HG03457 (cell line): ENCODE measurements around the gene TUBGCP3.

Experiments
- ATAC-seq: cut with Tn5 transposase; IDR thresholded peaks from one replicate; pipeline ENCODE4 v1.9.1; 2021; ENCODE audit warnings: moderate number of reproducible peaks; ENCODE audit not compliant: unreplicated experiment

TUBGCP3 gene

DNA sequence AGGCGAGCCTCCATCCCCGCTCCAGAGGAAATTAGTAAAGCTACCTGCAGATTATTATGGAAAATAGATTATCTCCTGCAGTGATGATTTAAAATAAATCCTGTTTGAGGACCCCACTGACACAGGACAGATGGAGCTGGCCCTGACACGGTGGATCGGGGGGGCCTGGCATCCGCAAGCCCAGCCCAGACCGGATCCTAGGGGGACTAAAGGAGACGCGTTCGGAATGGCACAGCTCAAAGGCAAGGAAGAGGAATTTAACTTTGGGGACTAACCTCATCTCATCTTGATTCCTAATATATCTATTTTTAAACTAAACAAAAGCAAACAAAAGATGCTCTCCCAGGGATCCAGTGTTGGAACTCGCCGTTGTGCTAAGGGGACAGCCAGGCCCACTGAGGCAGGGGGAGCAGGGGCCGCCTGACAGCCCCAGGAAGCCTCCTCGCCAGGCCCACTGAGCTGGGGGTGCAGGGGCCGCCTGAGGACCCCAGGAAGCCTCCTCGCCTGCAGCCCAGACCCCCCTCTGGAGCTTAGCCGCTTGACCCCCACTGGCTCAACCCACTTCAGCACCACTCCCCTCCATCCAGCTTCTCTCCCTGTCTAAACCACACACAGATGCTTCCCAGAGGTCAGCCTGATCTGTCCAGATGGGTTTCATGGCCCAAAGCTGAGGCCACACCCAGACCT, 133.2 kb downstream of the TUBGCP3 start:
- ATAC-seq: no peak

DNA sequence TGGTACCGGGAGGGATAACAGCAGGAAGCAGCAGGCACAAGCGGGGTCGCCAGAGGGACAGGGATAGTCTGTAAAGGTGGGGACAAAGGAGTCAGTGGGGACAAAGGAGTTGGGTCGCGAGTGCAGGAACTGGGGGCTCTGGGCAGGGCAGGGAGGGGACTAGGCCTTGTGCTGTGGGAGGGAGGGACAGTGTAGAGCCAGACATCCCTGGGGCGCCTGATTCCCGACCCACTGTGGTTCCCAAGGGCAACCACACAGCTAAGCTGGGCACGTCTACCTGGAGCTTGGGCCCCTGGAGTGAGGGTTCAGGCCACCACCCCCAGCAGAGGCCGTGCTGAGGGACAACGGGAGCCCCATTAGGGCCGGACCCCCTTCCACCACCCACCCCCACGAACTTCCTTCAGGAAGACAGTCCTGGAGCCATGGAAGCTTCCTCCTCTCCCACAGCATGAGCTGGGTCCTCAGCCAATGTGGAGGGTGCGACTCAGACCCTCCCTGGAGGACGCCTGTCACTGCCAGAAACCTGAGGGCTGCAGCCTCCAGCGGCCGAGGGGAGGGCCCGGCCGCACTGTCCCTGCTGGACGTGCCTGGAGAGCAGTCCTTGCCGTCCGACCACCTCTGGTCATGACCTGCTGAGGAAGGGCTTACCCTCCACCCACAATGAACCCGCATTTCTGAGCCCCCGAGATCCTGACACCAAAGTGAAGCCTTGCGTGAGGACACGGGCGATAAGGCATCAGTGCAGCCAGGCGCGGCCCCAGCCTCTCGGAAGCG, 133.9 kb downstream of the TUBGCP3 start:
- no peak for ATAC-seq

DNA sequence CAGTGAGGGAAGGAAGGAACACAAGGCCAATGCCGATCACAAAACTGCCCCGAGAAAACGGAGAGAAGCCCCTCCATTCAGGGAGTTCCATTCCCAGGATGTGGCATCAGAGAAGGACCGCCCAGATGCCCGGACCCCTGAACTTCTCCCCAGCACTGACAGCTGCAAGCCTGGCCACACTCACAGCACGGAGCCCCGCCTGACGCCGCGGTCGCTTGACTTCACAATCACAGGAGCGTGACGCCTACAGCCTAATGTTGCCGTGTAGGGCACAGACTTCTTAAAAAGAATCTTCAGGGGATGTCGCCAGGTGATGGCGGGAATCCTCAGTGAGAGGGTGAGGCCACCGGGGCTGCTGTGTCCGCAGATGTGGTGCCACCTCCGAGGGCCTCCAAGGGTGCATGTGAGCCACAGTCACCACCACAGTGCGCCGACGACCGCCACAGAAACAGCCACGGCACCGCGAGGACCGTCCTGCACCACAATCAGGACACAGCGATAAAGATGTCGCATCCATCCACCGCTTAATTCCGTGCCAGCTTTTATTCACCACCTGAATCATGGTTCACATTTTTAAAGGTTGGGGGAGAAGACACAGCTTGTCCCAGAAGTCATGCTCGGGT, 134.6 kb downstream of the TUBGCP3 start:
- ATAC-seq: no peak

DNA sequence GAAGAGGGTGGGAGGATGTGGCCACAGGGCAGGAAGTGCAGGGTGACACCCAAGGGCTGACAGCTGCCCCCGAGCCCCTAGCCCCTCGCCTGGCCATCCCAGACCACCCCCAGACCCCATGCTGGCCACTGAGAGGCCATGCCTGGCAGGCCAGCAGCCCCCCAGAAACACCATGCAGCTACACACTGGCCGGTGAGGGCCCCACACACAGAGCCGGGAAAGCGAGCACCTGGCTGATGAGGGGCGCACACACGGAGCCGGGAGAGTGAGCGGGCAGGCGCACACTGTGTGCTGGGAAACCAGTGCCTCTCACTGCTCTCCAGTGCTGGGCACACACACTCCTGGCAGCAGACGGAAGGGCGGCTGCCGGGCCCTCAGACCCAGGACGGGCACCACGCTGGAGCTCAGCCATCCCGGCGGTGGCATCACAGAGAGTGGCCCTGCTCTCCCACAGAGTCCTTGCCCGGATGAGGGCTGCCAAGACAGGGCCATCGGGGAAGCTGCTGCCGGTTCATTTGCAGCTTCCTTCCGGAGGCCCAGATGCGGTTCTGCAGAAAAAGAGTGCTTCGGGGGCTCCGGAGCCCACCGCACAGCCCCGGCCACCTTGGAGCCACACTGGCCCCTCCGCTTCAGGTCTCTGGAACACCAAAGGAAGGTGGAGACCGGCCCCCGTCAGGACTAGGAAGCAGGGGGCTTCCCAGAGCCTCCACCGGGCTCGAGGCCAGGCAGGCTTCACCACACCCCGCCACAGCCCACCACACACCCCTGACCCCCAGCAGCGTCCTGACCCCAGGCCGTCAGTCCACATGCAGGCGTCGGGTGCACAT, 135.4 kb downstream of the TUBGCP3 start:
- no peak for ATAC-seq

DNA sequence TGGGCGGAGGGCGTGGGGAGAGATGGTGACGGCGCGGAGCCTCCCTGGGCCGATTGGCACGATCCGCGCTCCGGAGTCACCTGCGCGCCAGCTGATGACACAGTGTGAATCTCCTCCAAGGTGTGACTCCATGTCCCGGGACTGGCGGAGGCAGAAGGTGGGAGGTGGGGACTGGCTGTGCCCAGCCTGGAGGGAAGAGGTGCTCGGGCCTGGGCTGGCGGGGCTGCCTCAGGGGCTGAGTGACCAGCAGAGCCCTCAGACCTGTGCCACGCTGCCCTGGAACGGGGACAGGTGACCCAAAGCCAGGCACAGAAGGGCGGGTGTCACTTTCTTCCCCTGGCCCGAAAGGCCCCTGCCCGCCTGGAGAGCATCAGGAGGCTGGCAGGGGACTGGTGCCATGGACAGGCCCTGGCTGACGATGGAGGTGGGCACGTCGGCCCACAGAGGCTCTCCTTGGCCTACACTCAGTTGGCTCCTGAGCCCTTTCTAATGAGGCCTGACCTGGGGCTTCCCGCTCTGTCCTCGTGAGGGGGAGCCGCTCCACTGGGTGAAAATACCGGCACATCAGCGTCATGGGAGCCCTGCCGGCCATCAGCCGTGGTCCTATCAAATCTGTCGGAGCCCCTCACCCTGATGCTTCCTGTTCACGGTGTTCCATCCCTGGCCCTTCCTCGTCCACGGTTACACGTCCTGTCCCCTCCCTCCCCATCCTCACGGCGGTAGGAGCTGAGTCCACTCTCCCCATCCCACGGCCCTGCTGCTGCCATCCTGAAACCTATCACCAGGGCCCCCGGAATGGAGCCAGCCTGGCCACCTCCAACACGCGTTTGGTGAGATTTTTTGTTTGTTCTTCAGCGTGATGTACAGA, 136.2 kb downstream of the TUBGCP3 start:
- ATAC-seq: no peak

DNA sequence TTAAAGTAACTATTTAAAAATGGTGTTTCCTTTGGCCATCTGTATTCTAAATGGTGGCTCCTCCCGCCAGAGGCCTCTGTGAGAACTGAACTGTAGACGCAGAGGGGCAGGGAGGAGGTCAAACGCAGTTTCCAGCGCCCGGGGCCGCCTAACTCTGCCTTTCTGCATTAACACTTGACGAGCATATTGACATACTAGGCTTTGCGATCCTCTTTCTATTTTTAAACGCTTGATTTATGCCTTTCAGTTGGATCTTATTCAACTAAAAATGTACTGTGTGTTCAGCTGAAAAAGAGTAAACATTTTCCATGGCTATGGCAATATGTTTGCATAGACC, 137.1 kb downstream of the TUBGCP3 start:
- ATAC-seq: no peak

DNA sequence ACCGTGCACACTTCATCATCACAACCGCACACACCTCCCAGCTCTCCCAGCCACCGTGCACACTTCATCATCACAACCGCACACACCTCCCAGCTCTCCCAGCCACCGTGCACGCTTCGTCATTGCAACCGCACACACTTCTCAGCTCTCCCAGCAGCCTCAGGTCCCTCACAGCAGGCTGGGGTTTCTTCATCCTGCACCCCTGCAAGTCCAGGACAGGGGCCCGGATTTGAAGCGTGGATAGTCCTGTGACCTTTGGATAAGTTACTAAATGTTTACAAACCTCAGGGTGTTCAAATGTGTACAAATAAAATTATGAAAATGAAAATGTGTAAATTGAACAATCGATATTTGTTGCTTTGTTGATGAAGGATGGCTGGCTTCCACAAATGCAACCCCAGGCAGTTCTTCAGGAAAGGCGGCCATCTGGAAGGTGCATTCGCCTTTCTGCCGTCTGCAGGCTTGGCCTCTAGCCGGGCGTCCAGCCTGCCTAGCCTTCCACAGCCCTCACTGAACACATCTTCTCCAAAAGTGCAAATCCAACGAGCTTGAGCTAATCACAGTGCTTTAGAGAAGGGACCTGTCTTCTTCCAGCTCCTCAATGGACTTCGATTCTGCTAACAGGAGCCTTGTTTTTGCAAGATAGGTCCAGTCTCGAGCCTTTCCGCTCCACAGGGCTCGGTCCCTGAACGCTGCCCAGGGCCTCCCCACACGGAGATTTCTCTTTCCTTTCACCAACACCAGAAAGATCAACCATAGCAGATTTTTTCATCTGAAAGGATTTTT, 137.6 kb downstream of the TUBGCP3 start:
- no peak for ATAC-seq

DNA sequence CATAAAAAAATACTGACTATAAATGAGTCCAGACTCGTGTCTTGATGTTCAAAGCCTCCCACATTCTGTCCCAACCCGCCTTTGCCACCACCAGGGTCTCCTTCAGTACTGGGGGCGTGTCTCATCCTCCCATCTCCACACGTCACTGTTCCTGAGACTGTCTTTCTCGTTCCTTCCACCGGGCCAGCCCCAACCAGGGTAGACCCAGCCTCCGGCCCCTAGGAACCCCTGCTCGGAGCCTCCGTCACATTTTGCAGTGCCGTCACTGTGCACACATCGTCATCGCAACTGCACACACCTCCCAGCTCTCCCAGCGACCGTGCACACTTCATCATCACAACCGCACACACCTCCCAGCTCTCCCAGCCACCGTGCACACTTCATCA, 138.4 kb downstream of the TUBGCP3 start:
- ATAC-seq: no peak

DNA sequence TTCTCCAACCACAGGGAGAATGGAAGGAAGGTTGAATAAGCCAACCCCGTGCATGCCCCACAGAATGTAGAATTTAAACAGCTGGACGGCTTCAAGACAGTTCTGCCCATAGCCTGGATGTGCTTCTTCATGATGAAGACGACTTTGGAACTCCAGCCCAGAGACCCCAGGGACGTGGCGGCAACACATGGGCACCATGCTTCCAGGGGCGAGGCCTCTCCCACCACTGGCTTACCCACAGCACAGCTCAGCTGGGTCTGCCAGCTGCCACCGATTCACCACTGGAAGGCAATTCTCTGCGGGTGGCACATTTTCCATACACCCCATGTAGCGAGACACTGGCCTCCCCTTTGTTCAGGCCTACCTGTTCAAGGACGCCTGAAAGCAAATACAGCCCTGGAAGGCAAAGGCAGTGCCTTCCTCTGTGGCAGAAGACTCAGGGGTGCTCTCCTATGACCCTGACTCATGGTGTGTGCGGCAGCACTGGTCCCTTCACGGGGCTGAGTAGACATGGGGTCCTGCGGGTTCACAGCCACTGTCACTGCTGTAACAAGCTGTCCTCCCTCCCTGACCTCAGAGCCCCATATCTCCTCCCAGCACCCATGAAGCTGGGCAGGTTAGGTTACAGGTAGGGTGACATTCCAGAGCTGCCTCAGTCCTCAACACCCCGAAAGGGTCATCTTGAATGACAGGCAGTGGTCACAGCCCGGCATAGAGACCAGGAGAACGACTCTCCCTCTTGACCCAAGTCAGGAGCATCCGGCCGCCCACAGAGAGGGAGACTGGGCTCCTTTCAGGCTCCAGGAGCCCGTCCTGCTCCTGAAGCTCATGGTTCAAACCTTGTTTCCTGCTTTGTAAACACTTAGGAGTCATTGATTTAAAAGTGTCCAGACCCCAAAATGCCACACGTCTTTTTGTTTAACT, 139.1 kb downstream of the TUBGCP3 start:
- ATAC-seq: no peak

DNA sequence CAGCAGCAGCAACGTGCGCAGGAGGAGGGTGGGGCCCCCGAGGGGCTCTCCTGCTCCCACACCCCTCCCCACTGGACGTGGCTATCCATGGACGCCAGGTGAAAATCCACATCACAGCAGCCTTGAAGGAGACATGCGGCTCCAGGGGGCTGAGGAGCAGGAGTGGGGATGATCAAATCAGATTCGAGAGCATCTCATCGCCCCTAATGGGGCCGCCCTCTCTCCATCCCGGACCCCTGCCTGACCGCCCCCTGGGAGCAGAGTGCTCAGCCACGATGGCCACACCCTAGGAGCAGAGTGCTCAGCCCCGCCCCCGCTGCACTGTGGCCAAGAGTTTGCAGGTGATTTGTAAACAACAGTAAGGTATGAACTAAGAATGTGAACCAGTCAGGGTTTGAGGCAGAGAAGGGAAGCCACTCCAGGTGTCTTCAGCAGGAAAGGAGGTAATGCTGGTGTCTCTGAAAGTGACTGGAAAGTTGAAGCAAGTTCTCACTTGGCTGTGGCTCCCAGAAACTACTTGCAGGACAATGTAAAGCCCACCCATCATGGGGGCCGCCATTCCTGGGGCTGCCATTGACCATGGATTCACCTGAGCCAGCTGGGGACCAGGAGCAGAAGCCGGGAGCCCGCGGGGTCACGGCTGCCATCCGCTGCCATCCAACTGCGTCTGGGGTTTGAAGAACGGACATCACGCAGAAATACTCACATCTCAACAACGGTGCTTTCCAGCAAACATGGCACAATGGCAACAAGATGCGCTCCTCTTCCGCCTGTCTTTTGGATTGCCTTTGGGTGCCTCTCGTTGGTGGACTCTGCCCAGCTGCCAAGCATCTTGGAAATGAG, 140.0 kb downstream of the TUBGCP3 start:
- ATAC-seq: no peak

DNA sequence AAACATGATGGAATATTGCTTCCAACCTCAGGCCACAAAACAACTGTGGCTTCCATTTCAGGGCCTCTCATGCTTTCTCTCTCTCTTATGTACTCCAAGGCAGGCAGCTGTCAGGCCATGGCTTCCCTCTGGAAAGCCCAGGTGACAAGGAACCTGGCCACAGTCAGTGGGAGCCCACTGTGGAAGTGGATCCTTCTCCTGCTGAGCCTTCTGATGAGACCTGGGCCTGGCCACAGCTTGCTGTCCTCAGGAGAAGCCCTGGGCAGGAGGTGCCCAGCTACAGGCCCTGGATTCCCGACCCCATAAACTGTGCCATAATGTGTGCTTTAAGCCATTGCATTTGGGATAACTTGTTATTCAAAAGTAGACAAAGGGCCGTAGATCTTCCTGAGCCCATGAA, 140.6 kb downstream of the TUBGCP3 start:
- no peak for ATAC-seq

DNA sequence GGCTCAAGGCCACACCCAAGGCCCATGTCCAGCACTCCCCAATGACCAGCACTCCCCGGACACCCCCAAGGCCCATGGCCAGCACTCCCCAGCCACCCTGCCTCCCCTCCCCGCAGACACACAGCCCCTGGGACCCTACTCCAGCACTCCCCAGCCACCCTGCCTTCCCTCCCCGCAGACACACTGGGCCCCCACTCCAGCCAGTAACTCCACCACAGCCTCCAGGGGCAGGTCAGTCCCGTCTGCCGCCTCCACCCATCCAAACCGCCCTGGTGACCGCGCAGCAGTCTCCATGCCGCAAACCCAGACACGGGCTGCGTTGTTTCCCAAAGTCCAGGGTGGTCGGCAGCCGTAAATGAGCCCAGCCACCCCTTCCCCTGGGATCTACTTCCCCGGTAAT, 141.1 kb downstream of the TUBGCP3 start:
- ATAC-seq: no peak

DNA sequence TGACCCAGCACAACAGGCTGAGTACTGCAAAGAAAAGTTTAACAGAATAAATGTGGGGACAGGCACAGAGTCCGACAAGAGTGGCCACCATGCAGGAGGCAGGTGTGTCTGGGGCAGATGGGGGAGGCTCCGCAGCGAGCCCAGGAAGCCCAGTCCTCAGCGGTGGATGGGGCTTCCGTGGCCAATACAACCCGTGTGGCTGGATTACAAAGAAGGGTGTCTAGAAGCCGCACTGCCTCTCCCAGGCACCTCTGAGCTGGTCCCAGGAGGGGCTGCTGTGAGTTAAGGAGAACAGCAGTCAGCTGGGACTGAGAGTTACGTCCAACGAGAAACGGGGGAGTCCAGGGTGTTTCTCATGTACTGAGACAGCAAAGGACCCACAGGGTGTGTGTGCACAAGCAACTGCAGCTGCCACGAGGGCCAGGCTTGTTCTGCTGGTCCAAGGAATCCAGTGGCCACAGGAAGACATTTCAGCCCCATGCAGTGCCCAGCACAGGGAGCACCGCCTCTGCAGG, 141.5 kb downstream of the TUBGCP3 start:
- no peak for ATAC-seq

DNA sequence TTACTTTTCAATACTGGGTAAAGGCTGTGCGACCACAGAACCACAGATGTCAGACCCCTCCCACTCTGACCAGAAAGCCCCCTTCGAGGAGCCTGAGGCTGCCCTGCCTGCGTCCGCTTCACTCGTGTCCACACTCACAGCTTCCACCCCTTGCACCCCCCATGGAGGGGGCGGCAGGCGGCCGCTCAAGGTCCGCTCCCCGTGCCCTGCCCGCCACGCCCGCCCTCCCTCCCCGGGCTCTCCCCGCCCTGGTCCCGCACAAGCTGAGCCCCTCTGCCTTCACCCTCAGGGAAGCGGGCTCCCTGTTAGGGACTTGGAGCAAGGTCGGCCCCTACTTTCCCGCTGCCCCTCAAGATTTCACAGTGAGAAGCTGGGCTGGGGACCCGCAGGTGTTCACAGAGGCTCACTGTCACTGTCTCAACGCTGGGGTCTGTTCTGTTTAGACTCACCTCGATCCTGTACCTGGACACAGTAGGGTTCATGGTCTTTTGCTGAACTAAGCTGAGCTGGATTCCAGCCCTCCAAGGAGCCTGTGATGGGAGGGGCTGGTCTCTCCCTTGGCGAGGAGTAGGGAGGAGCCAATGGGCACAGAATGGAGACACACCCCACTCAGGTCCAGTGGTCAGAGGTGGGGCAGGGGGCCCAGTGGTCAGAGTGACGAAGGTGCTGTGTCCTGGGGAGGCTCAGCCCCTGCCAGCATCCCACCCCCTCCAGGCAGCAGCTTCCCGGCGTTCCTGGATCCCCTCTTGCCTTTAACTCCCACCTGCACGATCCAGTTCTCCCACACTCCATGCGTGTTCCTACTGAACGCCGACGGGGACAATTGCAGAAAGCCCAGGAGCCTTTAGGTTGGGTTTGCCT, 142.3 kb downstream of the TUBGCP3 start:
- ATAC-seq: no peak

DNA sequence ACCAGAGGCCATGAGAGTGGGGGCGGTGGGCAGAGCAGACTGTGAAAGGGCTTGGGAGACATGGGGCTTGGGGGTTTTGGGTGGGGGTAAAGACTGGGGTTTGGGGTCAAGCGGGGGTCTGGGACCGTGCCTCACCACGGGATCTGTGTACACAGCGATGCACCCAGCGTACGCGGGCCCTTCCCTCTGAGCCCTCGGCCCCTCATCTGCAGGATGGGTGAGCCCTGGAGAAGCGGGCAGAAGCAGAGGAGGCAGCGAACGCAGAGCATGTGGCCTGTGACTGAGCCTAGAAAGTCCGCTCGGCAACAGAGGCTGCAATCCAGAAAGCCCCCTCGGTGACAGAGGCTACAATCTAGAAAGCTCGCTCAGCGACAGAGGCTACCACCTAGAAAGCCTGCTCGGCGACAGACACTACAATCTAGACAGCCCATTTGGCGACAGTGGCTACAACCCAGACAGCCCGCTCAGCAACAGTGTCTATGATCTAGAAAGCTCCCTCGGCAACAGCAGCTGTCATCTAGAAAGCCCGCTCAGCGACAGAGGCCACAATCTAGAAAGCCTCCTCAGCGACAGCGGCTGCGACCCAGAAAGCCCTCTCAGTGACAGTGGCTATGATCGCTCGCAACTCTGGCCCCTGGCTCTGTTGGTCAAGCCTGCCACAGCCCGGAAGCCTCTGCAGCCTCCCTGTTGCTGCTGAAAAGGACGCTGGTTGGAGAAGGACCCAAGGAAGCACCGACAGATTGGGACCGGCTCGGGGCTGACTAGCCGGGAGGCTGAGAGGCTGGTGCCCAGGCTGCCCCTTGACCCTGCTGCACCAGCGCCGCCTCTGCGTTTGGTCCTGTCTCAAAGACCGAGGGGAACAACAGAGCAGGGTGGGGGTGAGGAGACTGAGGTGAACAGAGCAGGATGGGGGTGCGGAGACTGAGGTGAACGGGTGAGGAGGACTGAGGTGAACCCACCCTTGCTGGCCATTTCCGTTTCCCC, 143.2 kb downstream of the TUBGCP3 start:
- ATAC-seq: no peak

DNA sequence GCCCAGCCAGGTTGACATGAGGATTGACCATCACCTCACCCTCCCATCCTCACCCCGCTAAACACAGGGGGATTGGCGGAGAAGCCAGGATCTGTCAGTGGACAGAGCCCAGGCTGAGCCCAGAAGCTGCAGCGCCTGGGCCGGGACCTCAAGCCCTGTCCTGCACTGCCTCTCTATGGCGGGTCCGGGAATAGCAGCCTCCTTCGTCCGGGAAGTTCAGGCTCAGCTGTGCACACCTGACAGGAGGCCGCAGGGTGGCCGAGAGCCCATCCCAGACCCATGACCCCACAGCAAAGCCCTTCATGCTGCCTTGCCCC, 144.0 kb downstream of the TUBGCP3 start:
- ATAC-seq: no peak
